CD14-positive monocyte (primary cell): ENCODE results near the gene ECE2. TPM values are rescaled to one million over a fixed set of nuclear protein-coding genes. Genes with fewer than 3 reads are reported as not detected.
A peak's percentile ranks its signal among the peaks of the same experiment; 100 is the strongest.

Experiments used
- DNase-seq, 3 donors: peaks; one replicate each; pipeline ENCODE4 v3.0.0-alpha.2; 2011 to 2022
- H2AFZ ChIP-seq: 2 replicates; pipeline ENCODE4 v1.6.0; 2012; ENCODE audit warnings: mild to moderate bottlenecking, low read depth, low read length, inconsistent platforms; ENCODE audit not compliant: insufficient read depth, poor library complexity, severe bottlenecking
- H3K27ac ChIP-seq, 2 donors: 1 replicate in 1 of 2; 2 replicates in 1 of 2; pipeline ENCODE4 v1.5.1; 2012 to 2013; ENCODE audit warnings: low read length in 2 of 2, control low read depth in 1 of 2, inconsistent platforms in 1 of 2, low read depth in 1 of 2, mild to moderate bottlenecking in 1 of 2
- H3K27me3 ChIP-seq, 2 donors: one replicate each; pipeline versions ENCODE4 v1.6.0 to v1.6.1; 2011 to 2013; ENCODE audit warnings: low read length in 2 of 2; ENCODE audit not compliant: control insufficient read depth in 2 of 2, insufficient read depth in 2 of 2
- H3K36me3 ChIP-seq, 2 donors: replicated peaks in 1 of 2; 1 replicate in 1 of 2; 2 replicates in 1 of 2; pipeline versions ENCODE4 v1.5.1 to v1.6.1; 2012 to 2013; ENCODE audit warnings: low read length in 2 of 2, control low read depth in 1 of 2, inconsistent platforms in 1 of 2, mild to moderate bottlenecking in 1 of 2; ENCODE audit not compliant: insufficient read depth in 2 of 2, control insufficient read depth in 1 of 2
- H3K4me1 ChIP-seq, 2 donors: 1 replicate in 1 of 2; 2 replicates in 1 of 2; pipeline versions ENCODE4 v1.5.1 to v1.6.1; 2012 to 2013; ENCODE audit warnings: low read length in 2 of 2, control low read depth in 1 of 2, inconsistent platforms in 1 of 2, mild to moderate bottlenecking in 1 of 2, moderate library complexity in 1 of 2; ENCODE audit not compliant: insufficient read depth in 2 of 2, control insufficient read depth in 1 of 2
- H3K4me2 ChIP-seq: replicated peaks from 2 replicates; pipeline ENCODE3; 2012; ENCODE audit warnings: low read length, moderate library complexity, mild to moderate bottlenecking; ENCODE audit not compliant: poor library complexity, severe bottlenecking; ENCODE audit errors: extremely low read depth
- H3K4me3 ChIP-seq, 3 experiments: fragments of 200-600 bp in 1 of 3; sonication (generic) in 1 of 3; replicated peaks in 1 of 3; 1 replicate in 2 of 3; 2 replicates in 1 of 3; pipeline ENCODE4 v1.5.1; 2011 to 2013; ENCODE audit warnings: low read length in 3 of 3, mild to moderate bottlenecking in 3 of 3, control low read depth in 2 of 3, low read depth in 2 of 3, inconsistent platforms in 1 of 3, moderate library complexity in 1 of 3
- H3K79me2 ChIP-seq: 2 replicates; pipeline ENCODE4 v1.6.0; 2012; ENCODE audit warnings: mild to moderate bottlenecking, control low read depth, inconsistent platforms, low read length, moderate library complexity; ENCODE audit not compliant: insufficient read depth
- H3K9ac ChIP-seq: 2 replicates; pipeline ENCODE4 v1.6.0; 2017; ENCODE audit warnings: low read length, mild to moderate bottlenecking; ENCODE audit not compliant: insufficient read depth, poor library complexity, severe bottlenecking
- H3K9me3 ChIP-seq, 2 donors: replicated peaks in 1 of 2; 1 replicate in 1 of 2; 2 replicates in 1 of 2; pipeline versions ENCODE4 v1.5.1 to v1.6.1; 2012 to 2013; ENCODE audit warnings: low read length in 2 of 2, control low read depth in 1 of 2; ENCODE audit not compliant: control insufficient read depth in 1 of 2, insufficient read depth in 1 of 2
- H4K20me1 ChIP-seq: 2 replicates; pipeline ENCODE4 v1.6.0; 2012; ENCODE audit warnings: mild to moderate bottlenecking, low read length, control low read depth, moderate library complexity; ENCODE audit not compliant: insufficient read depth
- H3K27ac Mint-ChIP-seq, 7 donors: one replicate each; pipeline ENCODE4 v1.8.0; 2020; ENCODE audit warnings: mild to moderate bottlenecking in 7 of 7, mixed read lengths in 7 of 7, moderate library complexity in 6 of 7, inconsistent platforms in 2 of 7
- H3K27me3 Mint-ChIP-seq, 3 donors: one replicate each; pipeline ENCODE4 v1.8.0; 2021 to 2022; ENCODE audit warnings: low read depth in 3 of 3, mild to moderate bottlenecking in 3 of 3, mixed read lengths in 3 of 3, moderate library complexity in 3 of 3, inconsistent platforms in 1 of 3
- H3K36me3 Mint-ChIP-seq, 2 donors: one replicate each; pipeline ENCODE4 v1.8.0; 2020; ENCODE audit warnings: mixed read lengths in 2 of 2, inconsistent platforms in 1 of 2, mild to moderate bottlenecking in 1 of 2
- H3K4me1 Mint-ChIP-seq: one replicate; pipeline ENCODE4 v1.8.0; 2020; ENCODE audit warnings: mild to moderate bottlenecking, mixed read lengths
- H3K4me3 Mint-ChIP-seq, 2 donors: one replicate each; pipeline ENCODE4 v1.8.0; 2020; ENCODE audit warnings: mild to moderate bottlenecking in 2 of 2, mixed read lengths in 2 of 2, moderate library complexity in 1 of 2
- H3K9me3 Mint-ChIP-seq, 7 donors: one replicate each; pipeline ENCODE4 v1.8.0; 2020 to 2022; ENCODE audit warnings: mixed read lengths in 7 of 7, mild to moderate bottlenecking in 6 of 7, moderate library complexity in 6 of 7, inconsistent platforms in 2 of 7
- CTCF ChIP-seq: fragments of 200-600 bp; IDR thresholded peaks from one replicate; pipeline ENCODE4 v1.8.0; 2022; ENCODE audit warnings: antibody characterized with exemption, mild to moderate bottlenecking
- WGBS: methylation state at CpG from one replicate; pipeline ENCODE4 v1.1.5; 2013; ENCODE audit warnings: missing lambda C conversion rate; ENCODE audit not compliant: insufficient coverage; 5-methylcytosine and 5-hydroxymethylcytosine counted together
- intact Hi-C, 2 donors: fragments of 100-400 bp; cut with micrococcal nuclease; formaldehyde crosslinking; loops; one replicate each; pipeline versions ENCODE4 v1.15.0 to v1.15.1; 2023
- polyA plus RNA-seq, 3 donors: library from polyadenylated mRNA; depleted of rRNA in 1 of 3; unstranded in 2 of 3; stranded (reverse) in 1 of 3; fragments of 300-500 nt in 2 of 3; fragments of >200 nt in 1 of 3; fragmentation: Illumina TruSeq in 2 of 3; gene quantifications; 1 replicate in 2 of 3; 2 replicates in 1 of 3; pipeline ENCODE4 v1.2.3, GENCODE V29; 2012 to 2021

The ECE2 gene
- polyA plus RNA-seq, 3 donors = not detected

GRCh38 chr3:184257083-184257915, 18.5 kb upstream of the ECE2 start:
- H3K27ac Mint-ChIP-seq = no peak overlapping the region
- peaks cover 0 to 27% (median 15%) of the 10 kb centered on the region in 7 donors for H3K9me3 Mint-ChIP-seq
- no peak overlapping the region for H2AFZ ChIP-seq
- peaks cover 27 to 34% of the 10 kb centered on the region in 2 donors for H3K36me3 Mint-ChIP-seq
- no peak overlapping the region for H3K4me3 Mint-ChIP-seq
- no peak overlapping the region for H3K4me2 ChIP-seq
- no peak overlapping the region for H3K27ac ChIP-seq
- TF ChIP-seq CTCF = no peak
- peaks cover 17 to 21% of the 10 kb centered on the region in 2 donors for H3K4me1 ChIP-seq
- DNase-seq = no peak
- no peaks in the 10 kb centered on the region for H3K79me2 ChIP-seq
- H3K9ac ChIP-seq = no peak overlapping the region
- 98% methylated on average over 14 of the region's 23 CpGs for WGBS
- H3K4me3 ChIP-seq = no peak overlapping the region
- H3K4me1 Mint-ChIP-seq = peaks cover 19% of the 10 kb centered on the region
- intact Hi-C loops = loop anchor here in 1 of 2 donors (10.0 kb wide), 1 partner anchor 362 kb away; no protein-coding TSS in a partner anchor
- H3K36me3 ChIP-seq = peaks cover 0 to 8% of the 10 kb centered on the region in 2 donors
- peaks cover 25 to 34% of the 10 kb centered on the region in 2 donors for H3K27me3 ChIP-seq
- H3K27me3 Mint-ChIP-seq = peaks cover 28 to 41% (median 37%) of the 10 kb centered on the region in 3 donors
- H3K9me3 ChIP-seq = peaks cover 0 to 7% of the 10 kb centered on the region in 2 donors
- H4K20me1 ChIP-seq = peaks cover 16% of the 10 kb centered on the region

- no peak for DNase-seq
- no peak overlapping the region for H2AFZ ChIP-seq
- 90% methylated on average over 2 of the region's 5 CpGs for WGBS
- Mint-ChIP-seq H3K4me3 (peak overlapping the region in 1 of 2 donors; percentile 89), H3K9me3 (peaks cover 0 to 35% (median 18%) of the 10 kb centered on the region in 7 donors), H3K27me3 (peaks cover 42 to 56% (median 53%) of the 10 kb centered on the region in 3 donors), H3K27ac (no peak overlapping the region), H3K36me3 (peaks cover 27 to 38% of the 10 kb centered on the region in 2 donors), H3K4me1 (peaks cover 23% of the 10 kb centered on the region)
- no peak overlapping the region for H3K27ac ChIP-seq
- peaks cover 0 to 15% of the 10 kb centered on the region in 2 donors for H3K9me3 ChIP-seq
- no peak overlapping the region for H3K9ac ChIP-seq
- H3K4me2 ChIP-seq = no peak overlapping the region
- intact Hi-C loops = loop anchor here in 1 of 2 donors (10.0 kb wide), 1 partner anchor 364 kb away; no protein-coding TSS in a partner anchor
- TF ChIP-seq CTCF = no peak
- no peak overlapping the region for H3K4me3 ChIP-seq
- peaks cover 16% of the 10 kb centered on the region for H4K20me1 ChIP-seq
- H3K36me3 ChIP-seq = peaks cover 0 to 8% of the 10 kb centered on the region in 2 donors
- no peaks in the 10 kb centered on the region for H3K79me2 ChIP-seq
- peaks cover 34 to 49% of the 10 kb centered on the region in 2 donors for H3K27me3 ChIP-seq
- H3K4me1 ChIP-seq = peaks cover 18 to 22% of the 10 kb centered on the region in 2 donors
Observed at GRCh38 chr3:184258926-184259325, 16.9 kb upstream of the ECE2 start.
